Measurements from ENCODE around the gene CAMK2N2.
A peak's percentile ranks its signal among the peaks of the same experiment; 100 is the strongest.

CAMK2N2 gene

GRCh38 chr3:184250167-184250828, 11.1 kb downstream of the CAMK2N2 start:
- TF ChIP-seq CTCF (conservative IDR thresholded peaks at IDR 0.05; ENCODE audit: control insufficient read depth, insufficient read depth, low read depth, low read length), result peak; percentile 99
- peak; percentile 88 for DNase-seq (ENCODE audit: low read depth)
- peak overlapping the region; percentile 99 for H3K4me3 ChIP-seq (ENCODE audit: control insufficient read depth, low read depth, low read length)

- peak within 1 kb of the TSS; percentile 99 for H3K4me3 ChIP-seq (ENCODE audit: control insufficient read depth, low read depth, low read length)
- peak; percentile 25 for TF ChIP-seq CTCF (conservative IDR thresholded peaks at IDR 0.05; ENCODE audit: control insufficient read depth, insufficient read depth, low read depth, low read length)
- peak; percentile 98 for DNase-seq (ENCODE audit: low read depth)
Observed at GRCh38 chr3:184249412-184250166, 11.8 kb downstream of the CAMK2N2 start, which contains the start of gene EEF1AKMT4. TSS of gene EEF1AKMT4 (plus strand) at chr3:184249672. CDS start at chr3:184249695, 23 bp downstream.

- TF ChIP-seq CTCF (conservative IDR thresholded peaks at IDR 0.05; ENCODE audit: control insufficient read depth, insufficient read depth, low read depth, low read length), result no peak
- DNase-seq (ENCODE audit: low read depth), result peak; percentile 87
- H3K4me3 ChIP-seq (ENCODE audit: control insufficient read depth, low read depth, low read length), result peak within 1 kb of the TSS; percentile 99
Observed at GRCh38 chr3:184248454-184249411, 12.6 kb downstream of the CAMK2N2 start, which contains the start of gene ALG3. TSS of gene ALG3 (minus strand) at chr3:184248962. CDS start at chr3:184248940, 22 bp downstream.

- DNase-seq (ENCODE audit: low read depth), result no peak
- TF ChIP-seq CTCF (conservative IDR thresholded peaks at IDR 0.05; ENCODE audit: control insufficient read depth, insufficient read depth, low read depth, low read length), result no peak
- H3K4me3 ChIP-seq (ENCODE audit: control insufficient read depth, low read depth, low read length), result no peak overlapping the region
Observed at GRCh38 chr3:184242297-184242685, 19.1 kb downstream of the CAMK2N2 start.

GRCh38 chr3:184241447-184242296, 19.7 kb downstream of the CAMK2N2 start:
- peak; percentile 33 for DNase-seq (ENCODE audit: low read depth)
- no peak overlapping the region for H3K4me3 ChIP-seq (ENCODE audit: control insufficient read depth, low read depth, low read length)
- TF ChIP-seq CTCF (conservative IDR thresholded peaks at IDR 0.05; ENCODE audit: control insufficient read depth, insufficient read depth, low read depth, low read length), result peak; percentile 40

All from fibroblast of mammary gland (primary cell).